GM12878 (cell line): ENCODE measurements around the gene NUP210L. TPM values are rescaled to one million over a fixed set of nuclear protein-coding genes. Genes with fewer than 3 reads are reported as not detected.
A peak's percentile ranks its signal among the peaks of the same experiment; 100 is the strongest.

Experiments used
- ATAC-seq: fragments of 200-7000 bp; cut with Tn5 transposase; 3 replicates; pipeline ENCODE4 v1.9.1; 2020; ENCODE audit warnings: mild to moderate bottlenecking, moderate library complexity
- BruUV-seq: library from RNA; stranded (reverse); fragments of 400-500 nt; replicated peaks from 2 replicates; lab custom pipeline; 2021; lab: Mats Ljungman, UMichigan
- CTCF ChIA-PET: fragments of 300-600 bp; sonication (Branson Sonifier 250); formaldehyde crosslinking; extraction: SDS; loops from one replicate; lab custom pipeline; 2021; ENCODE audit warnings: inconsistent platforms; lab: Yijun Ruan, JAX
- POLR2A ChIA-PET: fragments of 350-600 bp; formaldehyde crosslinking; extraction: SDS; loops from one replicate; lab custom pipeline; 2021; ENCODE audit warnings: inconsistent platforms; lab: Charles Lee
- RAD21 ChIA-PET: fragments of 300-600 bp; sonication (Branson Sonifier 250); formaldehyde crosslinking; loops from one replicate; lab custom pipeline; 2023; ENCODE audit warnings: antibody characterized with exemption; ENCODE audit not compliant: unreplicated experiment; lab: Charles Lee
- SMC1A ChIA-PET: fragments of 300-600 bp; sonication (Branson Sonifier 250); formaldehyde crosslinking; loops from one replicate; lab custom pipeline; 2023; ENCODE audit not compliant: unreplicated experiment, uncharacterized antibody; lab: Charles Lee
- DNase-seq: peaks from one replicate; pipeline ENCODE4 v3.0.0-alpha.2; 2011; ENCODE audit warnings: low read depth, low spot score
- FAIRE-seq: peaks from 3 replicates; lab custom pipeline; 2011; peaks lifted over from hg19 to GRCh38; lab: Jason Lieb, UNC
- H2AFZ ChIP-seq: 2 replicates; pipeline ENCODE4 v1.6.0; 2011; ENCODE audit warnings: low read depth, low read length, control low read depth; ENCODE audit not compliant: control insufficient read depth
- H3K27ac ChIP-seq: 2 replicates; pipeline ENCODE4 v1.5.1; 2011; ENCODE audit warnings: control low read depth; ENCODE audit not compliant: control insufficient read depth, insufficient read depth
- H3K27me3 ChIP-seq, 2 experiments: replicated peaks in 1 of 2; 2 replicates each; pipeline versions ENCODE4 v1.6.0 to v1.6.1; 2011; ENCODE audit warnings: low read length in 1 of 2; ENCODE audit not compliant: control insufficient read depth in 2 of 2, insufficient read depth in 2 of 2
- H3K36me3 ChIP-seq, 2 experiments: 2 replicates each; pipeline ENCODE4 v1.5.1; 2011; ENCODE audit warnings: low read length in 1 of 2; ENCODE audit not compliant: control insufficient read depth in 2 of 2, insufficient read depth in 2 of 2
- H3K4me1 ChIP-seq: 2 replicates; pipeline ENCODE4 v1.6.1; 2011; ENCODE audit warnings: mild to moderate bottlenecking, low read length, moderate library complexity, mixed read lengths; ENCODE audit not compliant: control insufficient read depth, insufficient read depth
- H3K4me2 ChIP-seq: 2 replicates; pipeline ENCODE4 v1.6.0; 2011; ENCODE audit warnings: control low read depth; ENCODE audit not compliant: control insufficient read depth, insufficient read depth
- H3K4me3 ChIP-seq: fragments of 200-600 bp; sonication (generic); 2 replicates; pipeline ENCODE4 v1.5.1; 2016
- H3K79me2 ChIP-seq: 2 replicates; pipeline ENCODE4 v1.6.0; 2011; ENCODE audit warnings: low read length; ENCODE audit not compliant: control insufficient read depth, insufficient read depth
- H3K9ac ChIP-seq: 2 replicates; pipeline ENCODE4 v1.8.0; 2011; ENCODE audit warnings: low read length, control low read depth, mixed read lengths; ENCODE audit not compliant: control insufficient read depth, insufficient read depth
- H3K9me3 ChIP-seq: replicated peaks from 3 replicates; pipeline ENCODE4 v1.5.1; 2011; ENCODE audit warnings: mild to moderate bottlenecking, low read length; ENCODE audit not compliant: control insufficient read depth, insufficient read depth
- H4K20me1 ChIP-seq: 2 replicates; pipeline ENCODE4 v1.6.0; 2011; ENCODE audit not compliant: control insufficient read depth, insufficient read depth
- FOXK2 ChIP-seq: fragments of 450-650 bp; IDR thresholded peaks from 2 replicates; pipeline ENCODE4 v1.6.1; 2017; ENCODE audit warnings: mild to moderate bottlenecking, moderate library complexity
- MYB ChIP-seq: fragments of 150-350 bp; IDR thresholded peaks from 2 replicates; pipeline ENCODE4 v1.6.1; 2014; ENCODE audit warnings: mild to moderate bottlenecking, low read depth, low read length, borderline replicate concordance
- NFXL1 ChIP-seq: fragments of 450-650 bp; IDR thresholded peaks from 2 replicates; pipeline ENCODE4 v1.6.1; 2017; ENCODE audit warnings: antibody characterized with exemption, mild to moderate bottlenecking, borderline replicate concordance
- SMAD5 ChIP-seq: IDR thresholded peaks from 2 replicates; pipeline ENCODE4 v1.6.1; 2016; ENCODE audit warnings: antibody characterized with exemption, low read depth
- TCF7 ChIP-seq: IDR thresholded peaks from 2 replicates; pipeline ENCODE4 v1.6.1; 2014; ENCODE audit warnings: antibody characterized with exemption, borderline replicate concordance
- WGBS: methylation state at CpG from one replicate; pipeline ENCODE4 v1.1.6; 2016; ENCODE audit warnings: low lambda C conversion rate; ENCODE audit not compliant: insufficient replicate concordance, insufficient coverage; ENCODE audit errors: missing lambda C conversion rate; 5-methylcytosine and 5-hydroxymethylcytosine counted together
- in situ Hi-C: fragments of 300-500 bp; cut with MboI; formaldehyde crosslinking; loops from 9 replicates; pipeline ENCODE4 v1.14.3; 2018; ENCODE audit warnings: mixed read lengths
- intact Hi-C: fragments of 100-400 bp; cut with micrococcal nuclease; formaldehyde crosslinking; loops from one replicate; pipeline ENCODE4 v1.14.2; 2022; ENCODE audit not compliant: unreplicated experiment
- polyA plus RNA-seq, 11 experiments: library from polyadenylated mRNA; depleted of rRNA in 4 of 11; unstranded in 6 of 11; stranded (reverse) in 5 of 11; fragments of >200 nt; fragmentation: Nextera tagmentation in 4 of 11; fragmentation: Illumina TruSeq in 1 of 11; extraction: Ambion mirVana in 4 of 11; extraction: Trizol in 1 of 11; gene quantifications; 1 replicate in 1 of 11; 2 replicates in 10 of 11; pipeline versions ENCODE4 v1.2.1 to v1.2.3, GENCODE V29; 2011 to 2016; ENCODE audit warnings: inconsistent platforms in 2 of 11, missing spikeins in 2 of 11, low read depth in 1 of 11
- total RNA-seq, 4 experiments: library from RNA; depleted of rRNA in 3 of 4; stranded (reverse); fragments of >200 nt in 3 of 4; fragmentation: Illumina TruSeq in 1 of 4; extraction: Trizol in 1 of 4; gene quantifications; 2 replicates each; pipeline versions ENCODE4 v1.2.1 to v1.2.3, GENCODE V29; 2013 to 2021
- TF ChIP-seq, protein P1 (sequence below): fragments of 150-350 bp; IDR thresholded peaks from 2 replicates; pipeline ENCODE4 v1.6.1; 2016; ENCODE audit warnings: low read depth, low read length

Gene NUP210L
- total and polyA plus RNA-seq, 10 of the 15 experiments (the other 5 are each of a cell fraction or from before 2014, with no cell fraction given) = 0.04 to 0.08 (median 0.07) TPM; not detected in 7

DNA sequence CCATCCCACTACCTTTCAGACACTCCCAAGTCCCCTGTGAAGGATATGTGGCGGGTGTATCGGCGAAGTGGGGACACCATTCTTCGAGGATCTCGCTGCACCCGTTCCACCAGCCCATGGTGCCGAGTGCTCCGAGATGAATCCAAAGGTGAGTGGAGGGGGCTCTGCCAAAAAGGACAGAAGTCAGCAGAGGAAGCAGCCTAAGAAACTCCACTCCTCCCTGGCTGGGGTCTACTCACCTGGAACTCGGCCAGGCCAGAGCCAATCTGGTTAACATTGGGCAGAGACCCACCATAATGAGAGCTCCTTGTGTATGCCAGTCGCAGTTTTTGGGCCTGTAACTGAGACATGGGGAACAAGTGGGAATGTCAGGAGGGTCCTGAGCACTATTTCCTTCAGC is 200.0 kb downstream of the NUP210L start:
- H3K36me3 ChIP-seq = peaks cover 17 to 29% of the 10 kb centered on the region in 2 experiments; a peak in 3 of 4 replicates
- WGBS = 94% methylated on average over 10 of the region's 10 CpGs
- in situ Hi-C loops (no loop called here), intact Hi-C loops (no loop called here)
- ChIA-PET CTCF (interaction anchor here (1.1 to 5.0 kb wide), 4 partner anchors 8 to 157 kb away, joined by 3 to 27 read pairs (median 10); partner anchors contain the start of genes CREB3L4, DENND4B and RAB13), SMC1A (interaction anchor here (2.2 to 6.9 kb wide), 2 partner anchors 12 to 22 kb away, joined by 8 to 31 read pairs; partner anchors contain the start of genes CREB3L4 and JTB), RAD21 (no interaction called here), POLR2A (interaction anchor here (1.1 to 5.5 kb wide), 4 partner anchors 8 to 12 kb away, joined by 3 to 38 read pairs (median 3); partner anchors contain the start of genes CREB3L4, DENND4B and SLC39A1)
- no peak for TF ChIP-seq MYB
- TF ChIP-seq FOXK2 = no peak
- TF ChIP-seq NFXL1 = no peak
- TF ChIP-seq, protein P1, sequence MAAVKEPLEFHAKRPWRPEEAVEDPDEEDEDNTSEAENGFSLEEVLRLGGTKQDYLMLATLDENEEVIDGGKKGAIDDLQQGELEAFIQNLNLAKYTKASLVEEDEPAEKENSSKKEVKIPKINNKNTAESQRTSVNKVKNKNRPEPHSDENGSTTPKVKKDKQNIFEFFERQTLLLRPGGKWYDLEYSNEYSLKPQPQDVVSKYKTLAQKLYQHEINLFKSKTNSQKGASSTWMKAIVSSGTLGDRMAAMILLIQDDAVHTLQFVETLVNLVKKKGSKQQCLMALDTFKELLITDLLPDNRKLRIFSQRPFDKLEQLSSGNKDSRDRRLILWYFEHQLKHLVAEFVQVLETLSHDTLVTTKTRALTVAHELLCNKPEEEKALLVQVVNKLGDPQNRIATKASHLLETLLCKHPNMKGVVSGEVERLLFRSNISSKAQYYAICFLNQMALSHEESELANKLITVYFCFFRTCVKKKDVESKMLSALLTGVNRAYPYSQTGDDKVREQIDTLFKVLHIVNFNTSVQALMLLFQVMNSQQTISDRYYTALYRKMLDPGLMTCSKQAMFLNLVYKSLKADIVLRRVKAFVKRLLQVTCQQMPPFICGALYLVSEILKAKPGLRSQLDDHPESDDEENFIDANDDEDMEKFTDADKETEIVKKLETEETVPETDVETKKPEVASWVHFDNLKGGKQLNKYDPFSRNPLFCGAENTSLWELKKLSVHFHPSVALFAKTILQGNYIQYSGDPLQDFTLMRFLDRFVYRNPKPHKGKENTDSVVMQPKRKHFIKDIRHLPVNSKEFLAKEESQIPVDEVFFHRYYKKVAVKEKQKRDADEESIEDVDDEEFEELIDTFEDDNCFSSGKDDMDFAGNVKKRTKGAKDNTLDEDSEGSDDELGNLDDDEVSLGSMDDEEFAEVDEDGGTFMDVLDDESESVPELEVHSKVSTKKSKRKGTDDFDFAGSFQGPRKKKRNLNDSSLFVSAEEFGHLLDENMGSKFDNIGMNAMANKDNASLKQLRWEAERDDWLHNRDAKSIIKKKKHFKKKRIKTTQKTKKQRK = no peak
- no peak for TF ChIP-seq SMAD5
- TF ChIP-seq TCF7 = no peak
- DNase-seq (no peak), ATAC-seq (no peak), FAIRE-seq (no peak)
- H3K27ac ChIP-seq = no peak overlapping the region
- H3K4me3 ChIP-seq = peak overlapping the region; percentile 26; the same call in 1 of the 2 replicates
- no peaks in the 10 kb centered on the region for H3K27me3 ChIP-seq
- H3K79me2 ChIP-seq = peaks cover 56% of the 10 kb centered on the region
- peaks cover 12% of the 10 kb centered on the region for H3K4me1 ChIP-seq
- no TSS peak for BruUV-seq
- H3K9me3 ChIP-seq = no peaks in the 10 kb centered on the region
- no peak overlapping the region for H2AFZ ChIP-seq
- H3K4me2 ChIP-seq = peak overlapping the region; percentile 62
- H3K9ac ChIP-seq = no peak overlapping the region; the same call in 1 of the 2 replicates
- H4K20me1 ChIP-seq = peaks cover 12% of the 10 kb centered on the region; the same call in 1 of the 2 replicates
